SH-SY5Y (cell line): Measurements from ENCODE around the gene PPP1R14C.

ENCODE experiments used
- GATA2 ChIP-seq: IDR thresholded peaks from 2 replicates; pipeline ENCODE4 v1.6.1; 2011; ENCODE audit warnings: mild to moderate bottlenecking, low read depth, low read length
- GATA3 ChIP-seq: IDR thresholded peaks from 2 replicates; pipeline ENCODE4 v1.6.1; 2011; ENCODE audit warnings: low read depth, mild to moderate bottlenecking, low read length, moderate library complexity

DNA sequence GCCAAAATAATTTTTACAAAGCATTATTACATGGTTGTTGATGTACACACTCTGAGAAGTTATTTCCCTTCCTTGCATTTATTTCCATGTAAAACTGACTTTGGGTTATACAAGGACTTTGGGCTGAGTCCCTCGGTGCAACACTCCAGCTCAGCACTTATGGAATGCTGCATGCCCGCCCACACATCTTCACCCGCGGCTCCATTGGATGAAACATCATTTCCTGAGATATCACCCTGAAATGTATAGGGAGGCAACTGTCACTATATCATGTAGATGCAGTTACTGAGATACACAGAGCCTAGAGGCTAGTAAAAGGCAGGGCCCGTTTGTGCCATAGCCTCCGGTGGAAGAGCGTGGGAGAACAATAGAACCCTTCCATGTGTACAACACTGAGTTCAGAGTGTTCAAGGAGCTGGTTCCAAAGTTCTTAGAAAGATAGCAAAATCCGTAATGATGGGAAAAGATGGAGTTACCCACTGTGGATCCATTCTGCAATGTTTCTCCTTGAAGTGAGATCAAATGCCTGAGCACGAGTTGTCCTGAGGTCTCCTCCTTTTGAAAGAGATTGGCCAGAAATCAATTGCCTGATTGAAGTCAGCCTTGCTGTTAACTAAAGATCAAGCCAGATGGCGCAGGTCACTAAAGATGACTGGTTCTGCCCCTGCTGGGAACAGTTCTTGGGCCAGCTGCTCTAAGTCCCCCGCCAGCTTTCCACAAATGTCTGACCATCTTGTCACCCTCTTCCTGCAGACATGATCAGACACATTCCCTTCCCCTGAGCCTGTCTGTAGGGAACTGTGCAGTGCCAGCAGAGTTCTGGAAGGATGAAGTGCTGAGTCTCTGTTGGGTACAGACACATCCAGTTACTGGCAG is 125.1 kb downstream of the PPP1R14C start:
- TF ChIP-seq GATA3 (no peak), GATA2 (no peak)
